K562 (cell line): Measurements from ENCODE around the gene COL20A1. TPM values are rescaled to one million over a fixed set of nuclear protein-coding genes. Genes with fewer than 3 reads are reported as not detected.

Experiments
- ATAC-seq: fragments of 200-7000 bp; cut with Tn5 transposase; 3 replicates; pipeline ENCODE4 v1.9.1; 2020; ENCODE audit warnings: moderate library complexity
- BruUV-seq: library from RNA; stranded (reverse); fragments of 400-500 nt; replicated peaks from 2 replicates; lab custom pipeline; 2021; lab: Mats Ljungman, UMichigan
- CTCF ChIA-PET: fragments of 300-600 bp; formaldehyde crosslinking; extraction: SDS; loops from one replicate; lab custom pipeline; 2021; ENCODE audit warnings: low intra/inter-chr PET ratio; lab: Yijun Ruan, JAX
- POLR2A ChIA-PET: fragments of 300-600, 350-650 bp; sonication (Branson Sonifier 250); formaldehyde crosslinking; extraction: SDS; loops from one replicate; lab custom pipeline; 2021; ENCODE audit warnings: antibody characterized with exemption, inconsistent platforms; lab: Yijun Ruan, JAX
- DNase-seq, 4 experiments: peaks; one replicate each; pipeline versions ENCODE4 v3.0.0 to v3.0.0-alpha.2; 2011 to 2018; ENCODE audit warnings: low spot score in 3 of 4, mixed read lengths in 3 of 4; ENCODE audit errors: extremely low read depth in 1 of 4
- FAIRE-seq: peaks from 2 replicates; lab custom pipeline; 2011; peaks lifted over from hg19 to GRCh38; lab: Jason Lieb, UNC
- H2AFZ ChIP-seq: 2 replicates; pipeline ENCODE4 v1.6.0; 2011; ENCODE audit warnings: low read depth, low read length, control low read depth, inconsistent platforms
- H3K27ac ChIP-seq: fragments of 200-600 bp; 3 replicates; pipeline ENCODE4 v1.8.0; 2011; ENCODE audit warnings: low read depth, mild to moderate bottlenecking, control low read depth, inconsistent platforms, low read length, moderate library complexity, mixed read lengths; ENCODE audit errors: extremely low read depth
- H3K27me3 ChIP-seq, 2 experiments: fragments of 300-600 bp in 1 of 2; 2 replicates in 1 of 2; 3 replicates in 1 of 2; pipeline versions ENCODE4 v1.6.0 to v1.8.0; 2011; ENCODE audit warnings: inconsistent platforms in 2 of 2, low read length in 2 of 2, mild to moderate bottlenecking in 1 of 2, mixed read lengths in 1 of 2, moderate library complexity in 1 of 2; ENCODE audit not compliant: control insufficient read depth in 2 of 2, insufficient read depth in 2 of 2
- H3K36me3 ChIP-seq: fragments of 300-600 bp; 3 replicates; pipeline ENCODE4 v1.8.0; 2011; ENCODE audit warnings: mild to moderate bottlenecking, low read length, inconsistent platforms; ENCODE audit not compliant: control insufficient read depth, insufficient read depth
- H3K4me1 ChIP-seq, 2 experiments: fragments of 200-600 bp in 1 of 2; replicated peaks in 1 of 2; 2 replicates in 1 of 2; 3 replicates in 1 of 2; pipeline versions ENCODE4 v1.5.1 to v1.8.0; 2011; ENCODE audit warnings: inconsistent platforms in 2 of 2, low read length in 2 of 2, mild to moderate bottlenecking in 1 of 2, mixed read lengths in 1 of 2, moderate library complexity in 1 of 2; ENCODE audit not compliant: control insufficient read depth in 2 of 2, insufficient read depth in 2 of 2
- H3K4me2 ChIP-seq: 2 replicates; pipeline ENCODE4 v1.6.1; 2011; ENCODE audit warnings: low read length, control low read depth, inconsistent platforms, mixed read lengths; ENCODE audit not compliant: insufficient read depth
- H3K4me3 ChIP-seq: fragments of 200-600 bp; sonication (generic), shearing (Covaris generic); 2 replicates; pipeline ENCODE4 v1.5.1; 2016; ENCODE audit warnings: control low read depth, inconsistent platforms
- H3K79me2 ChIP-seq: fragments of 200-600 bp; 3 replicates; pipeline ENCODE4 v1.8.0; 2011; ENCODE audit warnings: low read length, inconsistent platforms; ENCODE audit not compliant: control insufficient read depth, insufficient read depth
- H3K9ac ChIP-seq, 2 experiments: 2 replicates each; pipeline versions ENCODE4 v1.6.0 to v1.6.1; 2011; ENCODE audit warnings: low read depth in 2 of 2, low read length in 2 of 2, control low read depth in 1 of 2, inconsistent platforms in 1 of 2, mild to moderate bottlenecking in 1 of 2, mixed read lengths in 1 of 2; ENCODE audit not compliant: insufficient read depth in 1 of 2
- H3K9me1 ChIP-seq: one replicate; pipeline ENCODE4 v1.6.0; 2011; ENCODE audit warnings: inconsistent platforms, mild to moderate bottlenecking, low read length, moderate library complexity; ENCODE audit not compliant: control insufficient read depth, insufficient read depth
- H3K9me3 ChIP-seq: replicated peaks from 2 replicates; pipeline ENCODE4 v1.5.1; 2011; ENCODE audit warnings: low read depth, low read length, inconsistent platforms; ENCODE audit not compliant: control insufficient read depth, insufficient read depth
- H4K20me1 ChIP-seq: replicated peaks from 2 replicates; pipeline ENCODE4 v1.6.1; 2011; ENCODE audit warnings: low read length, inconsistent platforms, mixed read lengths; ENCODE audit not compliant: control insufficient read depth, insufficient read depth
- HSF4 ChIP-seq: fragments of 250-450 bp; sonication (Bioruptor Pico); IDR thresholded peaks from 2 replicates; pipeline ENCODE4 v2.1.2; 2022; ENCODE audit warnings: mild to moderate bottlenecking, moderate library complexity, borderline replicate concordance
- MTF1 ChIP-seq: fragments of 250-450 bp; sonication (Bioruptor Pico); IDR thresholded peaks from 2 replicates; pipeline ENCODE4 v1.9.0; 2021; ENCODE audit warnings: moderate library complexity, mild to moderate bottlenecking, inconsistent platforms, borderline replicate concordance
- POU5F1 ChIP-seq: fragments of 150-350 bp; IDR thresholded peaks from 2 replicates; pipeline ENCODE4 v1.6.1; 2014; ENCODE audit warnings: borderline replicate concordance, low read length, low read depth, mild to moderate bottlenecking; ENCODE audit not compliant: partially characterized antibody
- RREB1 ChIP-seq: fragments of 250-450 bp; sonication (Bioruptor Pico); IDR thresholded peaks from 2 replicates; pipeline ENCODE4 v1.4.0; 2020
- TAF7 ChIP-seq: fragments of 450-650 bp; IDR thresholded peaks from 2 replicates; pipeline ENCODE4 v1.6.1; 2016; ENCODE audit warnings: missing genetic modification characterization, missing compliant biosample characterization
- ZHX1 ChIP-seq: fragments of 150-350 bp; conservative IDR thresholded peaks from 2 replicates; pipeline ENCODE4 v1.6.1; 2014; ENCODE audit warnings: low read length
- ZNF146 ChIP-seq: IDR thresholded peaks from one replicate; pipeline ENCODE4 v1.6.1; 2018; ENCODE audit warnings: missing compliant biosample characterization; ENCODE audit not compliant: unreplicated experiment
- WGBS: fragments of 100-300 bp; shearing (Covaris generic); methylation state at CpG from one replicate; pipeline ENCODE4 v1.1.6; 2016; ENCODE audit warnings: low coverage, mixed read lengths; ENCODE audit not compliant: insufficient coverage; ENCODE audit errors: missing lambda C conversion rate; 5-methylcytosine and 5-hydroxymethylcytosine counted together
- in situ Hi-C: fragments of 300-500 bp; cut with MboI; formaldehyde crosslinking; loops from 4 replicates; pipeline ENCODE4 v1.15.0; 2018; ENCODE audit warnings: inconsistent platforms, mixed read lengths
- intact Hi-C: fragments of 100-400 bp; cut with micrococcal nuclease; formaldehyde crosslinking; loops from 2 replicates; pipeline ENCODE4 v1.14.2; 2022
- polyA plus RNA-seq, 8 experiments: library from polyadenylated mRNA; depleted of rRNA in 4 of 8; stranded (reverse) in 5 of 8; unstranded in 3 of 8; fragments of >200 nt; fragmentation: Nextera tagmentation in 2 of 8; fragmentation: Illumina TruSeq in 1 of 8; extraction: Ambion mirVana in 2 of 8; extraction: Trizol in 1 of 8; gene quantifications; 2 replicates each; pipeline versions ENCODE4 v1.2.1 to v1.2.3, GENCODE V29; 2011 to 2014; ENCODE audit warnings: inconsistent platforms in 1 of 8, missing spikeins in 1 of 8
- total RNA-seq, 7 experiments: library from RNA; depleted of rRNA in 6 of 7; stranded (reverse); fragments of >200 nt in 6 of 7; fragmentation: Illumina TruSeq in 2 of 7; extraction: Trizol in 2 of 7; gene quantifications; 2 replicates each; pipeline versions ENCODE4 v1.2.1 to v1.2.3, GENCODE V29; 2011 to 2021; ENCODE audit warnings: low replicate concordance in 1 of 7
- TF ChIP-seq, protein P1 (sequence below): sonication (generic); formaldehyde crosslinking; IDR thresholded peaks from 2 replicates; pipeline ENCODE4 v1.8.1; 2023; ENCODE audit warnings: mild to moderate bottlenecking, missing genetic modification reagents
- TF ChIP-seq, protein P2 (sequence below): fragments of 450-650 bp; IDR thresholded peaks from 2 replicates; pipeline ENCODE4 v1.6.1; 2016; ENCODE audit warnings: low read depth, mild to moderate bottlenecking, moderate library complexity

The COL20A1 gene
- total and polyA plus RNA-seq, 9 of the 15 experiments (the other 6 are each of a cell fraction or from before 2014, with no cell fraction given), result not detected

DNA sequence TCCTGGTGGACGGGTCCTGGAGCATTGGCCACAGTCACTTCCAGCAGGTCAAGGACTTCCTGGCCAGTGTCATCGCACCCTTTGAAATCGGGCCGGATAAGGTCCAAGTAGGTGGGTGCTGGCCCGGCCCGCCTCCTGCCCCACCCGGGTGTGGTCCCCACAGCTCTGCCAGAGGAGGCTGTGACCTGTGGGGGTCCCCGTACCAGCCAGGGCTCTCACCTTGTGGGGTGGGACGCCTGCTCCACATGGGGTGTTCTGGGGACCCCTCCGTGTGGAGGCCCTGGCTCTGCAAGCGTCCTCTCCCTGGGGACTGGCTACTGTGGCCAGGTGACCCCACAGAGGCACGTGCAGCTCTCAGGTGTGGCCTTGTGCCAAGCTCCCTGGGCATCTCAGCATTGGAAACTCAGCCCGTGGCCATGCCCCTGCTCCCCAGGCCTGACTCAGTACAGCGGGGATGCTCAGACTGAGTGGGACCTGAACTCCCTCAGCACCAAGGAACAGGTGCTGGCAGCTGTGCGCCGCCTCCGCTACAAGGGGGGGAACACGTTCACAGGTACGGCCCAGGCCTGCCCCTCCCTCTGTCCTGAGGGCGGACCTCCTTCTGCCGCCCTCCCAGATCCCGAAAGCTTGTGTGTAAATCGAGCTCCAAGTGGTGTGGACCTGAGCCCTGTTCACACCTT, 14.7 kb downstream of the COL20A1 start:
- ATAC-seq (no peak), FAIRE-seq (no peak), DNase-seq (no peak)
- in situ Hi-C loops, result no loop called here
- intact Hi-C loops, result no loop called here
- 8% methylated on average over 22 of the region's 23 CpGs for WGBS
- no TSS peak for BruUV-seq
- 0 out of 2 replicates have a peak, but pooled peaks cover 7% of the 10 kb centered on the region for H4K20me1 ChIP-seq
- peaks cover 0 to 51% of the 10 kb centered on the region in 2 experiments; a peak in 2 of 5 replicates for H3K27me3 ChIP-seq
- H3K4me1 ChIP-seq, result peaks cover 0 to 43% of the 10 kb centered on the region in 2 experiments; a peak in 2 of 5 replicates
- no peak overlapping the region for H3K9ac ChIP-seq
- no peaks in the 10 kb centered on the region for H3K9me3 ChIP-seq
- no peak overlapping the region for H2AFZ ChIP-seq
- H3K79me2 ChIP-seq, result no peaks in the 10 kb centered on the region
- H3K9me1 ChIP-seq, result no peaks in the 10 kb centered on the region
- ChIA-PET POLR2A (interaction anchor here (0.6 to 0.7 kb wide), 3 partner anchors 9 to 1059 kb away, joined by 3 read pairs; no protein-coding TSS in a partner anchor), CTCF (no interaction called here)
- no peak overlapping the region for H3K27ac ChIP-seq
- H3K4me3 ChIP-seq, result no peak overlapping the region
- no peak overlapping the region for H3K4me2 ChIP-seq
- H3K36me3 ChIP-seq, result no peaks in the 10 kb centered on the region
- TF ChIP-seq TAF7, result no peak
- TF ChIP-seq ZNF146 (CRISPR knock-in tag), result no peak
- no peak for TF ChIP-seq RREB1 (CRISPR knock-in tag)
- TF ChIP-seq, protein P1, sequence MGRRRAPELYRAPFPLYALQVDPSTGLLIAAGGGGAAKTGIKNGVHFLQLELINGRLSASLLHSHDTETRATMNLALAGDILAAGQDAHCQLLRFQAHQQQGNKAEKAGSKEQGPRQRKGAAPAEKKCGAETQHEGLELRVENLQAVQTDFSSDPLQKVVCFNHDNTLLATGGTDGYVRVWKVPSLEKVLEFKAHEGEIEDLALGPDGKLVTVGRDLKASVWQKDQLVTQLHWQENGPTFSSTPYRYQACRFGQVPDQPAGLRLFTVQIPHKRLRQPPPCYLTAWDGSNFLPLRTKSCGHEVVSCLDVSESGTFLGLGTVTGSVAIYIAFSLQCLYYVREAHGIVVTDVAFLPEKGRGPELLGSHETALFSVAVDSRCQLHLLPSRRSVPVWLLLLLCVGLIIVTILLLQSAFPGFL, result no peak
- TF ChIP-seq, protein P2, sequence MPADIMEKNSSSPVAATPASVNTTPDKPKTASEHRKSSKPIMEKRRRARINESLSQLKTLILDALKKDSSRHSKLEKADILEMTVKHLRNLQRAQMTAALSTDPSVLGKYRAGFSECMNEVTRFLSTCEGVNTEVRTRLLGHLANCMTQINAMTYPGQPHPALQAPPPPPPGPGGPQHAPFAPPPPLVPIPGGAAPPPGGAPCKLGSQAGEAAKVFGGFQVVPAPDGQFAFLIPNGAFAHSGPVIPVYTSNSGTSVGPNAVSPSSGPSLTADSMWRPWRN, result no peak
- no peak for TF ChIP-seq HSF4 (CRISPR knock-in tag)
- no peak for TF ChIP-seq MTF1 (CRISPR knock-in tag)
- TF ChIP-seq POU5F1, result no peak
- no peak for TF ChIP-seq ZHX1
